Large intestine (tissue), 3 donors: ENCODE results near the gene MIDN. TPM values are rescaled to one million over a fixed set of nuclear protein-coding genes. Genes with fewer than 3 reads are reported as not detected.

Experiments
- DNase-seq, 2 donors: peaks; one replicate each; pipeline versions ENCODE4 v3.0.0 to v3.0.0-alpha.2; 2013
- H3K27ac ChIP-seq: one replicate; pipeline ENCODE4 v1.5.1; 2013; ENCODE audit warnings: low read length
- H3K27me3 ChIP-seq: 2 replicates; pipeline ENCODE4 v1.6.1; 2013; ENCODE audit warnings: low read length; ENCODE audit not compliant: control insufficient read depth, insufficient read depth
- H3K36me3 ChIP-seq: 2 replicates; pipeline ENCODE4 v1.6.1; 2013; ENCODE audit warnings: low read length; ENCODE audit not compliant: control insufficient read depth, insufficient read depth
- H3K4me1 ChIP-seq: one replicate; pipeline ENCODE4 v1.6.1; 2013; ENCODE audit warnings: low read length; ENCODE audit not compliant: control insufficient read depth, insufficient read depth
- H3K4me3 ChIP-seq: one replicate; pipeline ENCODE4 v1.5.1; 2013; ENCODE audit warnings: low read length
- H3K9me3 ChIP-seq: one replicate; pipeline ENCODE4 v1.6.1; 2013; ENCODE audit warnings: mild to moderate bottlenecking, low read depth, low read length, moderate library complexity; ENCODE audit not compliant: control insufficient read depth
- WGBS: methylation state at CpG from one replicate; pipeline ENCODE4 v1.1.5; 2013; ENCODE audit warnings: low lambda C conversion rate; ENCODE audit not compliant: insufficient coverage; 5-methylcytosine and 5-hydroxymethylcytosine counted together
- polyA plus RNA-seq: library from polyadenylated mRNA; unstranded; fragments of 120-200 nt; gene quantifications from one replicate; pipeline ENCODE4 v1.2.1, GENCODE V29; 2013

Gene MIDN
- polyA plus RNA-seq, 1 donor = 110 TPM

DNA sequence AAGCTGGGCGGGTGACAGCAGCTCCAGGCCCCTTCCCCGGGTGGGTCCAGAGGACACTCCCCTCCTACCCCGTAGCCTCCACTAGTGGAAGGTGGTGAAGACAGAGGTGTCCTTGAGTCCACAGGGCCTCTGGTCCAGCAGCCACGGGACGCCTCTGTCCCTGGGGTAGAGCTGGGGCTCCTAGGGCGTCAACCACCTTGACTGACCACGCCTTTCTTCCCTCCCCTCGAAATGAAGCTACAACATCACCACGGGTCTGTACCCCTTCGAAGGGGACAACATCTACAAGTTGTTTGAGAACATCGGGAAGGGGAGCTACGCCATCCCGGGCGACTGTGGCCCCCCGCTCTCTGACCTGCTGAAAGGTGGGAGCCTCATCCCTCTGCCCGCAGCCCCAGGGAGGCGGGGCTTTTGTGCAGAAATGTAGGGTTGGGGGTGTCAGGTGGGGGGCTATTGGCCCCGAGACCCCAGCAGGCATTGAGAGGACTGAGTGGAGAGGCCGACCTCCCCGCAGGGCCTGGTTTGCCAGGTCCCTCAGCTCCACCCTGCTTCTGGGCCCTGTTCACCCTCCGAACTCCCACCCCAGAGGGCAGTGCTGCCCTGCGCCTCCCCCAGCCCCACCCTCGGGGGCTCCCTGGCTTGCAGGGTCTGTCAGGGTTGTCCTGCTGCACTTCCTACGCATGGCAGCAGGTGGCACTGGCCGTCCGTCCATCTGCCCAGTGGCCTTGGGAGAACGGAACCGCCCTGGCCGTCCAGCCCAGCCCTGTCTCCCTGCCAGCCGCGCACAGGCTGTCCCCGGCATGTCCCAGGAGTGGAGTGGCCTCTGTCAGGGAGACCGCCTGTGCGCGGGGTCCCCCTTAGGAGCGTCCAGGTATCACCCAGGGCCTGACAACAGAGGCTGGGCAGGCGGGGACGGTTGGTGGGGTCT lies 27.1 kb upstream of the MIDN start:
- no peak for DNase-seq
- peaks cover 77% of the 10 kb centered on the region for H3K36me3 ChIP-seq
- H3K27me3 ChIP-seq = no peaks in the 10 kb centered on the region
- no CpG with 5 or more reads among the region's 38 CpGs for WGBS
- H3K4me1 ChIP-seq = peaks cover 18% of the 10 kb centered on the region
- no peak overlapping the region for H3K4me3 ChIP-seq
- H3K27ac ChIP-seq = no peak overlapping the region
- H3K9me3 ChIP-seq = no peaks in the 10 kb centered on the region

DNA sequence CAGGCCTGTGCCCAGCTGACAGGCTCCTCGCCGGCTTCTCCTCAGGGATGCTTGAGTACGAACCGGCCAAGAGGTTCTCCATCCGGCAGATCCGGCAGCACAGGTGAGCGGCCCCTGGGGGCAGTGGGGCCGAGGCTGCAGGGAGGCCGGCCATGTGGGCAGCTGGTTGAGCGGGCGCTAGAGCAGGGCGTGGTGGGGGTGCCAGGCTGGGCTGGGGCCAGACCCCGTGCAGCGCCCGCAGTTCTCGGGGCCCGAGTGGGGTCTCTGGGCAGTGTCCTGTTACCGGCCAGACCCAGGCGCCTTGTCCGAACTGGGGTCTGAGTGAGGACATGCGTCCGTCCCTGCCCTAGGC lies 26.5 kb upstream of the MIDN start:
- no peaks in the 10 kb centered on the region for H3K27me3 ChIP-seq
- no peak overlapping the region for H3K4me3 ChIP-seq
- no peaks in the 10 kb centered on the region for H3K9me3 ChIP-seq
- peaks cover 77% of the 10 kb centered on the region for H3K36me3 ChIP-seq
- H3K4me1 ChIP-seq = peaks cover 12% of the 10 kb centered on the region
- no CpG with 5 or more reads among the region's 22 CpGs for WGBS
- no peak for DNase-seq
- no peak overlapping the region for H3K27ac ChIP-seq

DNA sequence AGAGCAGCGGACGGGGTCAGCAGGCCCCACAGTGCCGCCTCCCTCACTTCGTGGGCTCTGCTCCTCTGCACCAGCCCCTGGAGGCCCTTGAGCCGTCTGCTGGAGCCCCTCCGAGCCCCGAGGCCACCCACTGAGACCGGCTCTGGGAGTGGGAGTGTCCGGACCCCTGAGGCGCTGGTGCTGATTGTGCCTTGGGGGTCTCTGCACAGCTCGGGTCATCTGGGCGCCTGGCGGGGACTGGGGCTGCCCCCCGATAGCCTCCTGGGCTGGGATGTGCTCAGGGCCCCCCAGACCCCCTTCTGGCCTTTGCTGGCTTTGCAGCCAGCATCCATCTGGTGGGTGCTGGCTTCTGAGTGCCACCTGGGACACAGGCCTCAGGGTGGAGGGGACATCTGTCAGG lies 26.0 kb upstream of the MIDN start:
- no peak overlapping the region for H3K4me3 ChIP-seq
- no peaks in the 10 kb centered on the region for H3K9me3 ChIP-seq
- WGBS = no CpG with 5 or more reads among the region's 14 CpGs
- peaks cover 6% of the 10 kb centered on the region for H3K4me1 ChIP-seq
- H3K36me3 ChIP-seq = peaks cover 81% of the 10 kb centered on the region
- no peak for DNase-seq
- no peaks in the 10 kb centered on the region for H3K27me3 ChIP-seq
- no peak overlapping the region for H3K27ac ChIP-seq

DNA sequence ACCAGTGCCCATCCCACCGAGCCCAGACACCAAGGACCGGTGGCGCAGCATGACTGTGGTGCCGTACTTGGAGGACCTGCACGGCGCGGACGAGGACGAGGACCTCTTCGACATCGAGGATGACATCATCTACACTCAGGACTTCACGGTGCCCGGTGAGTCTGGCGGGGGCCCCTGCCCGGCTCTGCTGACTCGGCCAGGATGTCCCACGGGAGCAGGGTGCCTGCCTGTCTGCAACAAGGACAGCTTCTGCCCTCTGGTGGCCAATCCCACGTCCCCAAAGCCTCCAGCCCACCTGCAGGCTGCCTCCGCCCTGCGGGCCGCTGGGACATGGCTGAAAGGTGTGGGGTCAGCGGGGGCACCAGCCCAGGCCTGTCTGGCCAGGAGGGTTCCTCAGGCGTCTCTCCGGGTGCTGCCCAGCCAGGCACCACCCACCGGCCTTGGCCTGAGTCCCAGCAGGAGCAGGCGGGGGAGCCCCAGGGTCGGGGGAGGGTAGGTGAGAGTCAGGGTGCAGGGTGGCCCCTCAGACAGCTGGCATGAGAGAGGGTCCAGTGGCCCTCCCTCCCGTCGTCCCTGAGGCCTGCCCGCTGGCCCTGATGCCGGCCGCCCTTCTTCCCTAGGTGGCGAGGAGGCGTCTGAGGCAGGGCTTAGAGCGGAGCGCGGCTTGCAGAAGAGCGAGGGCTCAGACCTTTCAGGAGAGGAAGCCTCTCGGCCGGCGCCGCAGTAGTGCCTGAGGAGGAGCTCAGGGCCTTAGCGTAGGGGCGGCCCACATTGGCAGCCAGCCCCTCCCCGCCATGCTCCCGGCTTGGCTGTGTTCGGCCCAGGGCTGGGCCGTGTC lies 25.1 kb upstream of the MIDN start:
- Histone ChIP-seq H3K9me3 (no peaks in the 10 kb centered on the region), H3K4me3 (no peak overlapping the region), H3K4me1 (peaks cover under 1% of the 10 kb centered on the region), H3K36me3 (peaks cover 82% of the 10 kb centered on the region), H3K27ac (no peak overlapping the region), H3K27me3 (no peaks in the 10 kb centered on the region)
- WGBS = no CpG with 5 or more reads among the region's 48 CpGs
- no peak for DNase-seq

DNA sequence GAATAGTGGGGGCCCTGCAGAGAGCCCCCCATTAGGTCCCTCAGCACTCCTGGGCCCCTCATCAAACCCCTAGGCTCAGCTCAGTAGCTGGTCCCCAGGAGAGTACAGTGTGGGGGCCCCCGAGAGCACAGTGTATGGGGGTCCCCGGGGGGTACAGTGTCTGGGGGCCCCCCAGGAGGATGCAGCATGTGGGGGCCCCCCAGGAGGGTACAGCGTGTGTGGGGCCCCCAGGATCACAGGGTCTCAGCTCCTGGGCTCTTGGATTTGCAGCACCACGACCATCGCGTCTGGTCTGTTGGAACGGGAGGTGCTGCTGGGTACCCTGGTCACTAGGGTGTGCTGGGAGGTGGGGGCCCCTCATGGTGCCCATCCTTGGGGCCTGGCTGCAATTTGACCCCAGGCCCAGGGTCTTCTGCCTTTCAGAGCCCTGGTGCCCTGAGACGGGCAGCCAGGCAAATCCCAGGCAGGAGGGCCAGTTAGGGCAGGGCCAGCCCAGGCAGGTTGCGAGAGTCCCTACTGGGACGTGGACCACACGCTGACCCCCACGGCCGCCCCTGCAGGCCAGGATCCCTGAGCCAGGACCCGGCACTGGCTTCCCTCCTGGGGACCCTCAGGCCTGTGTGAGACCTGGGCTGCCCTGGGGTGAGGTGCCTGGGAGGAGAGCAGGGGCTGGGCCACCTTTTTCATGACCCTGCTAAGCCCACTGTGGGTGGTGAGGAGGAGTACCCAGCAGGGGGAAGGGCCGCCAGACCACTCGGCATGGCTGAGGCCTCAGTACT lies 24.1 kb upstream of the MIDN start:
- no CpG with 5 or more reads among the region's 16 CpGs for WGBS
- Histone ChIP-seq H3K27me3 (no peaks in the 10 kb centered on the region), H3K4me1 (no peaks in the 10 kb centered on the region), H3K27ac (no peak overlapping the region), H3K9me3 (no peaks in the 10 kb centered on the region), H3K4me3 (no peak overlapping the region), H3K36me3 (peaks cover 73% of the 10 kb centered on the region)
- no peak for DNase-seq

DNA sequence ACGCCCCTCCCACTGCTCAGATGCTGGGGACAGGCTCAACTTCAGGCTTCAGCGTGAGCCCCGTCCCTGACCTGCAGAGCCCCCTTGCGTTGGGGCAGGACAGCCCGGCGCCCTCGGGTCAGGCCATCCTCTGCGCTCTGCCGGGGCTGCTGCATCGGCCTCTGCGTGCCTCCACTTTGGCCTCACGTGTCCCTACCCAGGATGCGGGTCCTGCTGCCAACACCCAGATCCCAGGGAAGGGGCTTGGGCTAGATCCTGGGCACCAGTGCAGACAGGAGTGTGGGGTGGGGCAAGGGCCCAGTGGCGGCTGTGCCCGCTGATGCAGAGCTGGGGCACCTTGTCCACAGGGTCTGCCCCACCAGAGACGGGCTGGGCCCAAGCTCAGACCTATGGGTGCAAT lies 23.5 kb upstream of the MIDN start:
- Histone ChIP-seq H3K9me3 (no peaks in the 10 kb centered on the region), H3K27me3 (no peaks in the 10 kb centered on the region), H3K27ac (no peak overlapping the region), H3K4me1 (no peaks in the 10 kb centered on the region), H3K4me3 (no peak overlapping the region), H3K36me3 (peaks cover 71% of the 10 kb centered on the region)
- no CpG with 5 or more reads among the region's 16 CpGs for WGBS
- no peak for DNase-seq

DNA sequence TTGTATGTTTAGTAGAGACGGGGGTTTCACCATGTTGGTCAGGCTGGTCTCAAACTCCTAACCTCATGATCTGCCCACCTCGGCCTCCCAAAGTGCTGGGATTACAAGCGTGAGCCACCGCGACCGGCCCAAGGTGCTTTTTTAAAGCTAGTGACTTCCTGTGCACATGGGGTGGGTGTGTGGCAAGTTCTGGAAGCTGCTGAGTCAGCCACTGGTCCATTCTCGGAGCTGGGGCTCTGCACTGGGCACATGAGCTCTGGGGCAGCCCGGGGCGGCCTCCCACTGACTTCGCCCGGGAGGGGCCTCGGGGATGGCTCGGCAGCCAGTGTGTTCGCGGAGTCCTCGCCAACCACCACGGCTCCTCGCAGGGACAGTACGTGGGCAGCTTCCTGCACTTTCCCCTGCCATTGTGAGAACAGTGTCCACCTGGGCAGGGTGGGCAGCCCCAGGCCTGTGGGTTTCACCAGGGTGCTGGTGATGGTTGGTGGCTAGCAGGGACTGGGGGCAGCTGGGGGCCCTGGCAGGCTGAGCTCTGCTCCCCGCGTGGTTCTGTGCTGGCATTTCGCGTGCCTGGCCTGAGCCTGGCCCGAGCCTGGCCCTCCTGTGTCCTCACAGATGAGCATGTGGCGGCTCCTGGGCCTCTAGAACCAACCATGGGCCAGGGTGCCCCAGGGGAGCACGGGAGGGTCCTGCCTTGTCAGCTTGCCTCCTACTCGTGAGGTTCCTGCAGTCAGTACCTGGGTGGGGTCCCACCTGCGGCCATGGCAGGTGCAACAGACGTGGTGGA lies 22.8 kb upstream of the MIDN start:
- no peak overlapping the region for H3K27ac ChIP-seq
- H3K4me1 ChIP-seq = peaks cover 4% of the 10 kb centered on the region
- H3K9me3 ChIP-seq = no peaks in the 10 kb centered on the region
- H3K4me3 ChIP-seq = no peak overlapping the region
- no CpG with 5 or more reads among the region's 29 CpGs for WGBS
- no peaks in the 10 kb centered on the region for H3K27me3 ChIP-seq
- peaks cover 63% of the 10 kb centered on the region for H3K36me3 ChIP-seq
- no peak for DNase-seq

DNA sequence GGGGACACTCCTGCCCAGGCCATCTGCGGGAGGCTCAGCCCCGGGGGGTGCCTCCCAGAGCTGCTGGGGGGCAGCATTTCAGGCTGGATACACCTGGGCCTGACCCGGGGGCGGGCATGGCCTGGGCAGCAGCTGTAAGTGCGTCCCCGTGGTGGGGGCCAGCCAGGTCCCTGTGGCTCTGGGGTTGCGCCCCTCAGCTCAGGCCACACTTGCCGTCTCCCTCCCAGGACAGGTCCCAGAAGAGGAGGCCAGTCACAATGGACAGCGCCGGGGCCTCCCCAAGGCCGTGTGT lies 22.2 kb upstream of the MIDN start:
- H3K4me3 ChIP-seq = no peak overlapping the region
- peaks cover 57% of the 10 kb centered on the region for H3K36me3 ChIP-seq
- WGBS = no CpG with 5 or more reads among the region's 11 CpGs
- peaks cover 9% of the 10 kb centered on the region for H3K4me1 ChIP-seq
- no peak for DNase-seq
- H3K27ac ChIP-seq = no peak overlapping the region
- H3K9me3 ChIP-seq = no peaks in the 10 kb centered on the region
- H3K27me3 ChIP-seq = no peaks in the 10 kb centered on the region

DNA sequence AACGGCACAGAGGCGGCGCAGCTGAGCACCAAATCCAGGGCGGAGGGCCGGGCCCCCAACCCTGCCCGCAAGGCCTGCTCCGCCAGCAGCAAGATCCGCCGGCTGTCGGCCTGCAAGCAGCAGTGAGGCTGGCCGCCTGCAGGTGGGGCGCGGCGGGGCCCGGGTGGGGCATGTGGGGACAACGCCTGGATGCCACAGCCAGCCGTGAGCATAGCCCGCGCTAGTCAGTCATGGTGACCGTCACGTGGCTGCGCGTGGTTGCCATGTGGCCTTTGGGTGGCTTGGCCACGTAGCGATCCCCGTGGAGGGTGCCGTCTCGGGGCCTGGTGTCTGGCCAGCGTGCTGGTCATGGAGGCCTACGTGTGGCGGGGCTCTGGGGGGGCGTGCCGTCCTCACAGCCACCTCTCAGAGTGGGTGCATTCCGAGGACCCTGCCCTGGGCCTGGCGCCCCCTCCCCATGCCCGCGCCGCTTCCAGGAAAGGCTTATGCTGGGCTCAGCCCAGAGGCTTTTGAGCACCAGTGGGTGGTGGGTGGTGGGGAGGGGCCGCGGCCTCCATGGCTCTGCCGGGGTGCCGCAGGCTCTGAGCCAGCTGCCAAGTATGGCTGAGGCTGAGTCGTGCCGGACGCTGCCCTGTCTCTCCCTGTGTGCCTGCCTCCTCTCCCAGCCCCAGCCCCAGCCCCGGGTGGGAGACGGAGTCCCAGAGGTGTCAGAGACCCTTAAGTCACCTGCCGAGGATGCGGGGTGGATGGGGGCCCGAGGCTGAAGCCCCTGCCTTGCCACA lies 21.7 kb upstream of the MIDN start:
- no peak overlapping the region for H3K27ac ChIP-seq
- WGBS = no CpG with 5 or more reads among the region's 50 CpGs
- H3K4me3 ChIP-seq = no peak overlapping the region
- H3K36me3 ChIP-seq = peaks cover 53% of the 10 kb centered on the region
- DNase-seq = no peak
- H3K9me3 ChIP-seq = no peaks in the 10 kb centered on the region
- H3K4me1 ChIP-seq = peaks cover 12% of the 10 kb centered on the region
- H3K27me3 ChIP-seq = no peaks in the 10 kb centered on the region
